Measurements from ENCODE around the gene MAMDC2.
A peak's percentile ranks its signal among the peaks of the same experiment; 100 is the strongest.

- TF ChIP-seq, protein P1, sequence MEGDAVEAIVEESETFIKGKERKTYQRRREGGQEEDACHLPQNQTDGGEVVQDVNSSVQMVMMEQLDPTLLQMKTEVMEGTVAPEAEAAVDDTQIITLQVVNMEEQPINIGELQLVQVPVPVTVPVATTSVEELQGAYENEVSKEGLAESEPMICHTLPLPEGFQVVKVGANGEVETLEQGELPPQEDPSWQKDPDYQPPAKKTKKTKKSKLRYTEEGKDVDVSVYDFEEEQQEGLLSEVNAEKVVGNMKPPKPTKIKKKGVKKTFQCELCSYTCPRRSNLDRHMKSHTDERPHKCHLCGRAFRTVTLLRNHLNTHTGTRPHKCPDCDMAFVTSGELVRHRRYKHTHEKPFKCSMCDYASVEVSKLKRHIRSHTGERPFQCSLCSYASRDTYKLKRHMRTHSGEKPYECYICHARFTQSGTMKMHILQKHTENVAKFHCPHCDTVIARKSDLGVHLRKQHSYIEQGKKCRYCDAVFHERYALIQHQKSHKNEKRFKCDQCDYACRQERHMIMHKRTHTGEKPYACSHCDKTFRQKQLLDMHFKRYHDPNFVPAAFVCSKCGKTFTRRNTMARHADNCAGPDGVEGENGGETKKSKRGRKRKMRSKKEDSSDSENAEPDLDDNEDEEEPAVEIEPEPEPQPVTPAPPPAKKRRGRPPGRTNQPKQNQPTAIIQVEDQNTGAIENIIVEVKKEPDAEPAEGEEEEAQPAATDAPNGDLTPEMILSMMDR (IDR thresholded peaks at IDR 0.05): no peak
- TF ChIP-seq POLR2A (IDR thresholded peaks at IDR 0.05) (no peak), EP300 (IDR thresholded peaks at IDR 0.05) (no peak), POLR2AphosphoS5 (IDR thresholded peaks at IDR 0.05) (peak; percentile 64)
Observed at GRCh38 chr9:70152350-70152749, 108.7 kb downstream of the MAMDC2 start.

Data from gastroesophageal sphincter (tissue), 3 donors.